NCI-H146 (cell line): Measurements from ENCODE around the gene EXTL1.

Experiments used
- DNase-seq: peaks from one replicate; lab custom pipeline; 2025; lab: John Stamatoyannopoulos, UW

EXTL1 gene

DNA sequence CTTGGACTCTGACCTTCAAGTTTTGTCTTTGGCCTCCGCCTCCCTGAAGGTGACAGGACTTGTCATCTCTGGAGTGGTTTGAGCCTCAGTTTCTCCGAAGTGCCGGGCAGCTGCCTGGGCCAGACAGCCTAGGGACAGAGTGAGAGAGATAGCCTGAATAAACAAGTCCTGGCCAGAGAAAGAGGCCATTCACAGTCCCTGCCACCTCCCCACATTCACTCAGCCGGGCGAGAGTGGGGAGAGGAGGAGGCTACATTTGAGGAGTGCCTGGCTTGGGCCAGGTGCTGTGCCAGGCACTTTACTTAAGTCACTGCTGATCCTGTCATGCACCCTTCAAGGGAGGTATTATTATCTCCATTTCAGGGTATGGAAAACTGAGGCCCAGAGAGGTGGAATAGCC, 3.5 kb downstream of the EXTL1 start:
- DNase-seq: no peak

DNA sequence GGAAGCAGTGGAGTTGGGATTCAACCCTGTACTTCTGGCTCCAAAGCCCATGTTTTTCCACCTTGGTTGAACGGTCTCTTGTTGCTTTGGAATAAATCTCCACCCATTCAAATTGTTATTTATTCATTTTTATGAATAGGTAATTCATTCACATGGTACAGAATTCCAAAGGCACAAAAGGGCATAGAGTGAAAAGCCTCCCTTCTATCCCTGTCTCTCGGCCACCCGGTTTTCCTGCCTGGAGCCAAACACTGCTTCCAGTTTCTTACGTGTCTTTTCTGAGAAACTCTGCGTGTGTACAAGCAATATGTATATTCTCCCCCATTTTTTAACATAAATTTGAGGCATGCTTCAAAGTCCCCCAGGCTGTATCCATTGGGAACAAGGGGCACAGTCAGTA, 3.9 kb downstream of the EXTL1 start:
- no peak for DNase-seq

- DNase-seq: no peak
Observed at GRCh38 chr1:26027716-26028489, 6.3 kb downstream of the EXTL1 start.

- DNase-seq: no peak
Observed at GRCh38 chr1:26028490-26028980, 7.0 kb downstream of the EXTL1 start.

DNA sequence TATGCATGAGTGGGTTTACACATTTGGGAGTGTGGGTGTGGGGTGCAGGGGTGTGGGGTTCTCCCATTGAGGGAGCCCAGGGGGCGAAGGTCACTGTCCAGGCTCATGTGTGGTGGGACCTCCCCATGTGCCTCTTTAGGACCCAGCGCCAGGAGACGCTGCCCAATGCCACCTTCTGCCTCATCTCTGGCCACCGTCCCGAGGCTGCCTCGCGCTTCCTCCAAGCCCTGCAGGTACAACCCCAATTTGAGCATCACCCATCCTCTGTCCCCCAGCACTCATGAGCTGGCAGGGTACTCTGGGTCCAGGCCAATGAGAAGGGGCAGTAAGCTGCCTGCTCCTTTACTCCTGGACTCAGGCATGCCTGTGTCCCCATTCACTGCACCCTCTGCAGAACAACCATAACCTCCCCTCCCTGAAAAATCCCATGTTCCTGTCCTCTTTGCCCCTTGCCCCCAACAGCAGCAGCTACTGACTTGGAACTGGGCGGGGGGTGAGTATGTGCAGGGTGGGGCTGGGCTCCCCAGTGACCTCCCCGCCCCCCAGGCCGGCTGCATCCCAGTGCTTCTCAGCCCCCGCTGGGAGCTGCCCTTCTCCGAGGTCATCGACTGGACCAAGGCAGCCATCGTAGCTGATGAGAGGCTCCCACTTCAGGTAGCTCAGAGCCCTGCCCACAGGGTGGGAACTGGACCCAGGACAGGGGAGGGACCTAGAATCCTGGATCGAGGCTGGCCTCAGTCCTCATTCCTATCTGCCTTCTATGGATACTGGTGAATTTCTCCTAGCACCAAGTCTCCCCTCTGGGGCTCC, 7.7 kb downstream of the EXTL1 start:
- no peak for DNase-seq

GRCh38 chr1:26029864-26030481, 8.4 kb downstream of the EXTL1 start:
- no peak for DNase-seq

GRCh38 chr1:26031196-26031595, 9.6 kb downstream of the EXTL1 start:
- DNase-seq: no peak

- DNase-seq: no peak
Observed at GRCh38 chr1:26031611-26032220, 10.1 kb downstream of the EXTL1 start.

DNA sequence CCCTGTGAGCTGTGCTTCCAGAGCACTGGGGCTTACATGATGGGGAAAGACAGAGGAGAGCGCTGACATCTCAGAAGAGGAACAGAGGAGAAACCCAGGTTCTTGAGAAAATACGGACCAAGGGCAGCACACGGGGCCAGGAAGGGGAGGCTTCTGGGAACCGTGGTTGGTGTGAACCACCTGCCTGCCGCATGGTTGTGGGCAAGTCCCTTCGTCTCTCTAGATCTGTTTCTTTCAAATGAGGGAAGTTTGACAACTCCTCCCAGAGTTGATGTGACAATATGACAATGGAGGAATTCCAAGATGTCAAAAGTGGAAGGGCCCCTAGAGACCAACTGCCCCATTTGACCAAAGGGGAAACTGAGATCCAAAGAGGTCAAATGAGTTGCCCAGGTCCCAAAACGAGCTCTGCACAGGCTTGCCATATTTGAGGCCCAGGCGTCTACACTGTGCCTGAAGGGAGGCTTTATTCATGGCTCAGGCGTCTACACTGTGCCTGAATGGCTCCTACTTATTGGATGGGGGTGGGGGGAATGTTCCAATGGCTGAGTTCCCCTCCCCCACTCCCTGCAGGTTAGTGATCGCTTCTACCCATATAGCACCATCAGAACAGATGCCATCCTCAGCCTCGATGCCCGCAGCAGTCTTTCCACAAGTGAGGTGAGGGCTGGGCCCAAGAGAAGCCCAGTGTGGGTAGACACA, 11.2 kb downstream of the EXTL1 start:
- DNase-seq: no peak

DNA sequence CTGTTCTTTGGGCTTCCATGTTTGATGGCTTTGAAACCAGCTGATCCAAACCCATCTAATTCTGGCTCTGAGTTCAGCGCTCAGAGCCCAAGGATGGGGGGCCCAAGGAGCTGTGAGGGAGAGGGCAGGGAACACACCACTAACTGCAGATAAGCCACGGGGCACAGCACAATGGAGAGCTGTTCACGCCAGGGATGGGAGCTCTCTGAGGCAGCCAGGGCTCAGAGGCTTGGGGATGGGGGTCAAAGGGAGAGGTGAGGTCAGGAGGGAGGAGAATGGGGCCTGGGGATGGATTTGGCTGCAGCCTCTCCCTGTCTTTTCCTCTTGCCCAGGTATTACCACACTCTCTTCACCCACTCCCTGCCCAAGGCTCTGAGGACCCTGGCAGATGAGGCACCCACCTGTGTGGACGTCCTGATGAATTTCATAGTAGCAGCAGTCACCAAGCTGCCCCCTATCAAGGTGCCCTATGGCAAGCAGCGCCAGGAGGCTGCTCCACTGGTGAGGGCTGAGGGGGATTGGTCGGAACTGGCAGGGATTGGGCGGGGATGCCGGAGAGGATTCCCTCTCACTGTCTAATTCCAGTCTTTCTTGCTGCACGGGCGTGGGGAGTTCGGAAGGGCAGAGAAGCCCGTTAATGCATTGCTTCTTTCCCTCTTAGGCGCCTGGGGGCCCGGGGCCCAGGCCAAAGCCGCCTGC, 13.1 kb downstream of the EXTL1 start:
- DNase-seq: no peak

- peak; percentile 90 for DNase-seq
Observed at GRCh38 chr1:26035203-26035958, 13.8 kb downstream of the EXTL1 start.

GRCh38 chr1:26035959-26036755, 14.6 kb downstream of the EXTL1 start:
- DNase-seq: peak; percentile 54

DNA sequence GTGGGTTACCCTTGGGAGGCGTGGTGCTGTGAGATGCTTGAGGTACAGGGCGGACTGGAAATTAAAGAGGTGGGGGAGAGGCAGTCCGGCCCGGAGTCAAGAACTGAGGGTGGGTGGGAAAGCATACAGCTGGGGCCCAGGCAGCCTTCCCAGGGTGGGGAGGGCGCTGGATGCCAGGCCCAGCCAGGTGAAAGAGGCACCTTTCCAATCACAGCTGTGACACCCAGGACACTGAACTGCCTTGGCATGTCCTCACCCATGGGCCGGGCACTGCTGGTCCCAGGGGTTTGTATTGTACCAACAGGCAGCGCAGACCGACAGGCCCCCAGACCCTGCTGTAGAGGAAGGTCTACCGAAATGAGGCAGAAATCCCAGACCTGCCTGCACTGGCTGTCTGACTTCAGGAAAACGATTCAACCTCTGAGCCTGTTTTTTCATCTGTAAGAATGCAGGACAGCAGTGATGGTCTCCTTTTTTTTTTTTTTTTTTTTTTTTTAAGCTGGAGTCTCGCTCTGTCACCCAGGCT, 15.2 kb downstream of the EXTL1 start:
- DNase-seq: no peak

GRCh38 chr1:26037904-26038303, 16.3 kb downstream of the EXTL1 start:
- no peak for DNase-seq

DNA sequence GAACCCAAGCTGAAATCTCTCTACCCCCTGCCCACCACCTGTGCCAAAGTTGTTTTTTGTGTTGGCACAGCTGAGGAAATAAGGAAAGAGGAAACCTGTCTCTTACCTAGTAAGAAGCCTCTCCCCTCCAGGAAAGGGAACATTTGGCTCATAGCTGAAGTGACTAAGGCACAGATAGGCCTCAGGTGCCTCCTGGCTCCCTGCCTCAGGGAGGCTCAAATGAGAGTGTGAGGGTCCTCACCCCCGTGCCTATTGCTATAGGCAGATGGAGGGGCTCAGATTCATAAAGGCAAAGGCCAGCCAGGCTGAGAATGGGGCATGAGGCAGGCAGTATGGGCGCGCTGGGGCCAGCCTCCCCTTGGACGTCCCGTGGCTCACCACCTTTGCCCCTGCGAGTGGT, 16.9 kb downstream of the EXTL1 start:
- no peak for DNase-seq

GRCh38 chr1:26038904-26039303, 17.3 kb downstream of the EXTL1 start:
- no peak for DNase-seq

- DNase-seq: no peak
Observed at GRCh38 chr1:26041401-26041800, 19.8 kb downstream of the EXTL1 start.

GRCh38 chr1:26041978-26042377, 20.4 kb downstream of the EXTL1 start:
- DNase-seq: no peak

DNA sequence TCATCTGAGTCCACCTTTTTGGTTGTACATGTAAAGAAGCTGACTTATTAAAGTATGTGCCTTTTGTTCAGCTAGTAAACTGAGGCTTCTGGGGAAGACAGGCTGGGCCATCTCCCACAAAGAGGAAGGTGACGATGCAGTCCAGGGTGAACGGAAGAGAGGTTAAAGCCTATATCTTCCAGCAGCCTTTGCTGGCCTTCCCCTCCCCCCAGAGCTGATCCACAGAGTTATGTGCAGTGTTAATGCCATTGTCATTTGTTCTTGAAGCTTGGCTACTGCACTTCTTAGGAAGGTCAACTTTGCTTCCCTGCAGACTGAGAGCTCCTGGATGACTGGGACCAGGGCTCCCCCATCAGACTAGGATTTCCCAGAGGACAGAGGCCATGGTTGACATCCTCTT, 22.2 kb downstream of the EXTL1 start:
- no peak for DNase-seq
